ENCODE data around the gene NR3C2.

NR3C2 gene

GRCh38 chr4:148109216-148109615 lies 333.0 kb downstream of the NR3C2 start:
- no peak for ATAC-seq
- TF ChIP-seq ARNTL (CRISPR knock-in tag; IDR thresholded peaks at IDR 0.05; ENCODE audit: borderline replicate concordance, low read depth): no peak
- TF ChIP-seq OSR1 (CRISPR knock-in tag; IDR thresholded peaks at IDR 0.05): no peak
- no peak for TF ChIP-seq ISL1 (CRISPR knock-in tag; IDR thresholded peaks at IDR 0.05)
- no peak for TF ChIP-seq ZNF565 (CRISPR knock-in tag; conservative IDR thresholded peaks at IDR 0.05; ENCODE audit: low read depth)
- TF ChIP-seq POU6F1 (CRISPR knock-in tag; IDR thresholded peaks at IDR 0.05; ENCODE audit: borderline replicate concordance, low read depth): no peak
- TF ChIP-seq ZFP30 (CRISPR knock-in tag; IDR thresholded peaks at IDR 0.05): no peak
- no peak for TF ChIP-seq TSHZ2 (CRISPR knock-in tag; IDR thresholded peaks at IDR 0.05)
- no peak for TF ChIP-seq SNAI2 (CRISPR knock-in tag; IDR thresholded peaks at IDR 0.05)
- TF ChIP-seq ZC3H10 (CRISPR knock-in tag; IDR thresholded peaks at IDR 0.05): no peak
- TF ChIP-seq ESRRG (CRISPR knock-in tag; IDR thresholded peaks at IDR 0.05): no peak
- TF ChIP-seq PPARA (CRISPR knock-in tag; IDR thresholded peaks at IDR 0.05; ENCODE audit: borderline replicate concordance): no peak
- no peak for TF ChIP-seq GLIS3 (CRISPR knock-in tag; IDR thresholded peaks at IDR 0.05)
- no peak for TF ChIP-seq ZNF70 (CRISPR knock-in tag; IDR thresholded peaks at IDR 0.05)
- TF ChIP-seq BACH2 (CRISPR knock-in tag; IDR thresholded peaks at IDR 0.05; ENCODE audit: borderline replicate concordance): no peak

GRCh38 chr4:148108766-148109165 lies 333.4 kb downstream of the NR3C2 start:
- TF ChIP-seq GLIS3 (CRISPR knock-in tag; IDR thresholded peaks at IDR 0.05) (no peak), PPARA (CRISPR knock-in tag; IDR thresholded peaks at IDR 0.05; ENCODE audit: borderline replicate concordance) (no peak), TCF4 (CRISPR knock-in tag; IDR thresholded peaks at IDR 0.05; ENCODE audit: borderline replicate concordance) (no peak), ZNF70 (CRISPR knock-in tag; IDR thresholded peaks at IDR 0.05) (no peak), CSDC2 (CRISPR knock-in tag; IDR thresholded peaks at IDR 0.05) (no peak), ZFP30 (CRISPR knock-in tag; IDR thresholded peaks at IDR 0.05) (no peak), ZFP3 (CRISPR knock-in tag; IDR thresholded peaks at IDR 0.05) (no peak), ARNTL (CRISPR knock-in tag; IDR thresholded peaks at IDR 0.05; ENCODE audit: borderline replicate concordance, low read depth) (no peak), BACH2 (CRISPR knock-in tag; IDR thresholded peaks at IDR 0.05; ENCODE audit: borderline replicate concordance) (no peak)
- ATAC-seq: no peak

GRCh38 chr4:148103597-148104355 lies 338.4 kb downstream of the NR3C2 start:
- no peak for TF ChIP-seq PATZ1 (CRISPR knock-in tag; IDR thresholded peaks at IDR 0.05; ENCODE audit: borderline replicate concordance)
- ATAC-seq: no peak

GRCh38 chr4:148101790-148102189 lies 340.4 kb downstream of the NR3C2 start:
- ATAC-seq: no peak
- no peak for TF ChIP-seq ZNF70 (CRISPR knock-in tag; IDR thresholded peaks at IDR 0.05)
- TF ChIP-seq RARB (CRISPR knock-in tag; IDR thresholded peaks at IDR 0.05): no peak
- TF ChIP-seq CSRNP3 (CRISPR knock-in tag; IDR thresholded peaks at IDR 0.05): no peak
- TF ChIP-seq OSR1 (CRISPR knock-in tag; IDR thresholded peaks at IDR 0.05): no peak
- TF ChIP-seq SNAI2 (CRISPR knock-in tag; IDR thresholded peaks at IDR 0.05): no peak
- no peak for TF ChIP-seq TCF4 (CRISPR knock-in tag; IDR thresholded peaks at IDR 0.05; ENCODE audit: borderline replicate concordance)
- TF ChIP-seq TSHZ2 (CRISPR knock-in tag; IDR thresholded peaks at IDR 0.05): no peak
- no peak for TF ChIP-seq GLIS3 (CRISPR knock-in tag; IDR thresholded peaks at IDR 0.05)
- no peak for TF ChIP-seq POU6F1 (CRISPR knock-in tag; IDR thresholded peaks at IDR 0.05; ENCODE audit: borderline replicate concordance, low read depth)
- no peak for TF ChIP-seq ZNF8 (CRISPR knock-in tag; IDR thresholded peaks at IDR 0.05)
